ENCODE measurements around the gene WNT5B. TPM values are rescaled to one million over a fixed set of nuclear protein-coding genes. Genes with fewer than 3 reads are reported as not detected.

WNT5B gene
- total and polyA plus RNA-seq, 9 donors = 3.1 to 20.3 (median 8.5) TPM

GRCh38 chr12:1651946-1652345 is 22.9 kb downstream of the WNT5B start:
- Histone ChIP-seq H3K4me3 (no peak overlapping the region), H3K36me3 (no peaks in the 10 kb centered on the region), H3K27ac (peak overlapping the region; percentile 44 to 79), H3K27me3 (no peaks in the 10 kb centered on the region), H3K4me1 (ENCODE audit: insufficient read depth) (peaks cover 4% of the 10 kb centered on the region), H3K9me3 (no peaks in the 10 kb centered on the region)
- DNase-seq = no peak
- TF ChIP-seq CTCF (IDR thresholded peaks at IDR 0.05) (no peak), EP300 (IDR thresholded peaks at IDR 0.05) (no peak), POLR2A (IDR thresholded peaks at IDR 0.05) (no peak)
- intact Hi-C loops (cut with DNase I) = loop anchor here (2.0 to 10.0 kb wide), 5 partner anchors 139 to 285 kb away; no protein-coding TSS in a partner anchor

- no peaks in the 10 kb centered on the region for H3K36me3 ChIP-seq
- H3K4me3 ChIP-seq = no peak overlapping the region
- DNase-seq = no peak
- no peak overlapping the region for H3K27ac ChIP-seq
- intact Hi-C loops (cut with DNase I) = loop anchor here in 1 of 4 donors (10.0 kb wide), 1 partner anchor 279 kb away; no protein-coding TSS in a partner anchor
- peaks cover 6% of the 10 kb centered on the region for H3K4me1 ChIP-seq (ENCODE audit: insufficient read depth)
- no peaks in the 10 kb centered on the region for H3K9me3 ChIP-seq
- TF ChIP-seq POLR2A (IDR thresholded peaks at IDR 0.05) = no peak
- no peak for TF ChIP-seq EP300 (IDR thresholded peaks at IDR 0.05)
- no peak for TF ChIP-seq CTCF (IDR thresholded peaks at IDR 0.05)
- H3K27me3 ChIP-seq = no peaks in the 10 kb centered on the region
- 85 to 89% (median 88%) methylated on average over 6 of the region's 6 CpGs for WGBS, 3 donors
Observed at GRCh38 chr12:1655225-1655788, 26.3 kb downstream of the WNT5B start.

- no peak for TF ChIP-seq EP300 (IDR thresholded peaks at IDR 0.05)
- WGBS, 3 donors = 82 to 88% (median 86%) methylated on average over 12 of the region's 12 CpGs
- Histone ChIP-seq H3K4me3 (no peak overlapping the region), H3K4me1 (ENCODE audit: insufficient read depth) (peaks cover 8% of the 10 kb centered on the region), H3K36me3 (no peaks in the 10 kb centered on the region), H3K9me3 (no peaks in the 10 kb centered on the region), H3K27me3 (no peaks in the 10 kb centered on the region), H3K27ac (no peak overlapping the region)
- no peak for DNase-seq
- intact Hi-C loops (cut with DNase I) = loop anchor here in 1 of 4 donors (10.0 kb wide), 1 partner anchor 278 kb away; no protein-coding TSS in a partner anchor
Observed at GRCh38 chr12:1656902-1657301, 27.9 kb downstream of the WNT5B start.

GRCh38 chr12:1657688-1658087 is 28.7 kb downstream of the WNT5B start:
- TF ChIP-seq POLR2A (IDR thresholded peaks at IDR 0.05) (no peak), CTCF (IDR thresholded peaks at IDR 0.05) (no peak), EP300 (IDR thresholded peaks at IDR 0.05) (no peak)
- WGBS, 3 donors = 55 to 67% (median 62%) methylated on average over 1 of the region's 1 CpG
- intact Hi-C loops (cut with DNase I) = loop anchor here in 1 of 4 donors (10.0 kb wide), 1 partner anchor 277 kb away; no protein-coding TSS in a partner anchor
- H3K27ac ChIP-seq = no peak overlapping the region
- peaks cover 8% of the 10 kb centered on the region for H3K4me1 ChIP-seq (ENCODE audit: insufficient read depth)
- no peaks in the 10 kb centered on the region for H3K36me3 ChIP-seq
- H3K4me3 ChIP-seq = no peak overlapping the region
- H3K27me3 ChIP-seq = no peaks in the 10 kb centered on the region
- no peaks in the 10 kb centered on the region for H3K9me3 ChIP-seq
- DNase-seq = no peak

Data from ovary (tissue), 9 donors.